Right lobe of liver (tissue), 6 donors: ENCODE results near the gene ITSN1. TPM values are rescaled to one million over a fixed set of nuclear protein-coding genes. Genes with fewer than 3 reads are reported as not detected.

ENCODE experiments used
- ATAC-seq, 4 donors: fragments of 200-7000 bp; cut with Tn5 transposase; one replicate each; pipeline ENCODE4 v1.9.1; 2020; ENCODE audit warnings: mild to moderate bottlenecking in 4 of 4, moderate library complexity in 4 of 4
- DNase-seq, 3 donors: peaks; one replicate each; pipeline ENCODE4 v3.0.0-alpha.2; 2020
- H3K27ac ChIP-seq, 3 donors: fragments of 200-600 bp; one replicate each; pipeline ENCODE4 v1.8.0; 2022
- H3K27me3 ChIP-seq, 2 donors: fragments of 200-600 bp; one replicate each; pipeline ENCODE4 v1.8.0; 2022
- H3K36me3 ChIP-seq, 4 donors: fragments of 200-600 bp; sonication (generic) in 1 of 4; one replicate each; pipeline versions ENCODE4 v1.5.1 to v1.8.0; 2017 to 2022; ENCODE audit warnings: control low read depth in 1 of 4
- H3K4me1 ChIP-seq, 4 donors: fragments of 200-600 bp; sonication (generic) in 1 of 4; one replicate each; pipeline versions ENCODE4 v1.5.1 to v1.8.0; 2017 to 2022; ENCODE audit warnings: control low read depth in 1 of 4
- H3K4me3 ChIP-seq, 3 donors: fragments of 200-600 bp; one replicate each; pipeline ENCODE4 v1.8.0; 2022
- H3K9me3 ChIP-seq, 4 donors: fragments of 200-600 bp; sonication (generic) in 1 of 4; one replicate each; pipeline versions ENCODE4 v1.5.1 to v1.8.0; 2017 to 2022; ENCODE audit warnings: control low read depth in 1 of 4
- CTCF ChIP-seq, 4 donors: fragments of 200-600 bp in 3 of 4; fragments of 450-650 bp in 1 of 4; IDR thresholded peaks; one replicate each; pipeline versions ENCODE4 v1.5.1 to v1.8.0; 2016 to 2022; ENCODE audit warnings: antibody characterized with exemption in 4 of 4, mild to moderate bottlenecking in 2 of 4
- POLR2A ChIP-seq: fragments of 450-650 bp; IDR thresholded peaks from one replicate; pipeline ENCODE4 v1.6.1; 2017; ENCODE audit warnings: antibody characterized with exemption, mild to moderate bottlenecking
- WGBS: methylation state at CpG from one replicate; pipeline ENCODE4 v1.1.6; 2018; ENCODE audit warnings: low coverage, low lambda C conversion rate; ENCODE audit not compliant: insufficient coverage; ENCODE audit errors: missing lambda C conversion rate; 5-methylcytosine and 5-hydroxymethylcytosine counted together
- intact Hi-C, 2 donors: fragments of 100-400 bp; cut with DNase I; formaldehyde crosslinking; loops; one replicate each; pipeline versions ENCODE4 v1.11.2 to v1.14.1; 2022
- total RNA-seq, 6 experiments: library from RNA; depleted of rRNA in 2 of 6; stranded (reverse); fragments of >200 nt in 2 of 6; fragmentation: NEBNext Ultra II Directional in 3 of 6; extraction: Animal tissue kit (Norgen Biotek cat#: 25700) in 3 of 6; gene quantifications; one replicate each; pipeline versions ENCODE4 v1.1.0 to v1.2.4, GENCODE V29; 2016 to 2023
- donor health status: DM: no; HTN: yes; CAD: no.
- donor health status: DM: no; HTN: no; CAD: no.
- donor health status: DM: no; HTN: no; CAD: no.
- donor health status: DM: no; HTN: yes; CAD: no.
- donor health status: DM: no; HTN: yes; CAD: no.

Gene ITSN1
- total RNA-seq, 6 experiments from 2014 or later, result 27.8 to 63.1 (median 33.8) TPM

- DNase-seq, result no peak
- no peak for TF ChIP-seq CTCF (IDR thresholded peaks at IDR 0.05)
- no peak for TF ChIP-seq POLR2A
- peaks cover 0 to 41% (median 20%) of the 10 kb centered on the region in 4 donors for H3K36me3 ChIP-seq
- intact Hi-C loops, result no loop called here
- WGBS, result 87% methylated on average over 2 of the region's 2 CpGs
- no peaks in the 10 kb centered on the region for H3K27me3 ChIP-seq
- peaks cover 0 to 8% (median under 1%) of the 10 kb centered on the region in 4 donors for H3K4me1 ChIP-seq
- H3K27ac ChIP-seq, result no peak overlapping the region
- ATAC-seq, result no peak
- H3K9me3 ChIP-seq, result no peaks in the 10 kb centered on the region
- H3K4me3 ChIP-seq, result no peak overlapping the region
Observed at GRCh38 chr21:33767960-33768359, 125.7 kb downstream of the ITSN1 start.

GRCh38 chr21:33769057-33769456 lies 126.8 kb downstream of the ITSN1 start:
- intact Hi-C loops, result no loop called here
- H3K27me3 ChIP-seq, result no peaks in the 10 kb centered on the region
- WGBS, result 46% methylated on average over 1 of the region's 1 CpG
- no peaks in the 10 kb centered on the region for H3K9me3 ChIP-seq
- H3K4me1 ChIP-seq, result peaks cover 0 to under 1% (median 0%) of the 10 kb centered on the region in 4 donors
- H3K27ac ChIP-seq, result no peak overlapping the region
- no peak for TF ChIP-seq POLR2A
- TF ChIP-seq CTCF (IDR thresholded peaks at IDR 0.05), result no peak
- DNase-seq, result no peak
- ATAC-seq, result no peak
- peaks cover 0 to 51% (median 21%) of the 10 kb centered on the region in 4 donors for H3K36me3 ChIP-seq
- H3K4me3 ChIP-seq, result no peak overlapping the region

GRCh38 chr21:33770542-33770941 lies 128.2 kb downstream of the ITSN1 start:
- intact Hi-C loops, result no loop called here
- DNase-seq (no peak), ATAC-seq (no peak)
- peaks cover 0 to 66% (median 26%) of the 10 kb centered on the region in 4 donors for H3K36me3 ChIP-seq
- no peak overlapping the region for H3K27ac ChIP-seq
- TF ChIP-seq CTCF (IDR thresholded peaks at IDR 0.05), result no peak
- no peak for TF ChIP-seq POLR2A
- H3K4me1 ChIP-seq, result no peaks in the 10 kb centered on the region
- no peaks in the 10 kb centered on the region for H3K27me3 ChIP-seq
- H3K4me3 ChIP-seq, result no peak overlapping the region
- H3K9me3 ChIP-seq, result no peaks in the 10 kb centered on the region
- WGBS, result 92% methylated on average over 3 of the region's 3 CpGs

- WGBS, result 90% methylated on average over 18 of the region's 18 CpGs
- DNase-seq, result peak in 1 of 3 donors; percentile 15
- intact Hi-C loops, result no loop called here
Observed at GRCh38 chr21:33771976-33772375, 129.7 kb downstream of the ITSN1 start.

More at GRCh38 chr21:33771976-33772375, 129.7 kb downstream of the ITSN1 start:
- no peaks in the 10 kb centered on the region for H3K27me3 ChIP-seq
- H3K4me3 ChIP-seq, result no peak overlapping the region
- H3K9me3 ChIP-seq, result no peaks in the 10 kb centered on the region
- H3K27ac ChIP-seq, result no peak overlapping the region
- peaks cover 0 to 64% (median 22%) of the 10 kb centered on the region in 4 donors for H3K36me3 ChIP-seq
- ATAC-seq, result no peak
- no peaks in the 10 kb centered on the region for H3K4me1 ChIP-seq
- TF ChIP-seq CTCF (IDR thresholded peaks at IDR 0.05) (no peak), POLR2A (no peak)
